NCI-H524 treated with DMSO at 0.1 percent for 48 hours (cell line): ENCODE data around the gene SEPTIN11.

Experiments used
- DNase-seq: peaks from one replicate; lab custom pipeline; 2025; lab: John Stamatoyannopoulos, UW

The SEPTIN11 gene

GRCh38 chr4:76949276-76950051, at the start of gene SEPTIN11:
Gene SEPTIN11, plus strand, starts transcription at chr4:76949752. Its CDS starts 152 bp downstream, at chr4:76949904.
- DNase-seq = peak; percentile 42

GRCh38 chr4:76902233-76902890, 47.2 kb upstream of the SEPTIN11 start:
- DNase-seq = no peak

GRCh38 chr4:76904646-76905190, 44.8 kb upstream of the SEPTIN11 start:
- no peak for DNase-seq

GRCh38 chr4:76905521-76905920, 44.0 kb upstream of the SEPTIN11 start:
- no peak for DNase-seq

- DNase-seq = no peak
Measured at GRCh38 chr4:76909711-76910110, 39.8 kb upstream of the SEPTIN11 start.

GRCh38 chr4:76920715-76921114, 28.8 kb upstream of the SEPTIN11 start:
- no peak for DNase-seq

GRCh38 chr4:76923619-76924357, 25.8 kb upstream of the SEPTIN11 start:
- DNase-seq = no peak

GRCh38 chr4:76926841-76927240, 22.7 kb upstream of the SEPTIN11 start:
- DNase-seq = no peak

GRCh38 chr4:76930685-76931084, 18.9 kb upstream of the SEPTIN11 start:
- no peak for DNase-seq

GRCh38 chr4:76931087-76931486, 18.5 kb upstream of the SEPTIN11 start:
- no peak for DNase-seq

- DNase-seq = no peak
Measured at GRCh38 chr4:76931576-76932276, 17.8 kb upstream of the SEPTIN11 start.

- DNase-seq = no peak
Measured at GRCh38 chr4:76939184-76939583, 10.4 kb upstream of the SEPTIN11 start.

GRCh38 chr4:76943129-76943620, 6.4 kb upstream of the SEPTIN11 start:
- DNase-seq = no peak

GRCh38 chr4:76943790-76944189, 5.8 kb upstream of the SEPTIN11 start:
- no peak for DNase-seq

- DNase-seq = no peak
Measured at GRCh38 chr4:76947369-76947768, 2.2 kb upstream of the SEPTIN11 start.

GRCh38 chr4:76948443-76949275, 893 bp upstream of the SEPTIN11 start:
- no peak for DNase-seq

- DNase-seq = no peak
Measured at GRCh38 chr4:76950052-76950955, 752 bp downstream of the SEPTIN11 start.

- no peak for DNase-seq
Measured at GRCh38 chr4:76950956-76951671, 1.6 kb downstream of the SEPTIN11 start.

- DNase-seq = no peak
Measured at GRCh38 chr4:76951672-76952010, 2.1 kb downstream of the SEPTIN11 start.
